GM23248 (cell line): ENCODE measurements around the gene AGAP1. TPM values are rescaled to one million over a fixed set of nuclear protein-coding genes. Genes with fewer than 3 reads are reported as not detected.
A peak's percentile ranks its signal among the peaks of the same experiment; 100 is the strongest.

Experiments used
- DNase-seq: peaks from one replicate; pipeline ENCODE4 v3.0.0-alpha.2; 2015
- H2AFZ ChIP-seq: fragments of 200-600 bp; sonication (generic); 2 replicates; pipeline ENCODE4 v1.6.1; 2016; ENCODE audit warnings: antibody characterized with exemption
- H3F3A ChIP-seq: fragments of 200-600 bp; sonication (generic); 2 replicates; pipeline ENCODE4 v1.6.1; 2016; ENCODE audit warnings: mild to moderate bottlenecking, antibody characterized with exemption, mixed run types; ENCODE audit not compliant: insufficient read depth
- H3K27ac ChIP-seq: fragments of 200-600 bp; sonication (generic); 2 replicates; pipeline ENCODE4 v1.5.1; 2016; ENCODE audit warnings: mild to moderate bottlenecking
- H3K27me3 ChIP-seq: fragments of 200-600 bp; sonication (generic); replicated peaks from 2 replicates; pipeline ENCODE4 v1.6.1; 2016; ENCODE audit warnings: mild to moderate bottlenecking; ENCODE audit not compliant: insufficient read depth
- H3K36me3 ChIP-seq: fragments of 200-600 bp; sonication (generic); 2 replicates; pipeline ENCODE4 v1.6.1; 2016; ENCODE audit warnings: low read depth, mild to moderate bottlenecking
- H3K4me1 ChIP-seq: fragments of 200-600 bp; sonication (generic); 2 replicates; pipeline ENCODE4 v1.6.1; 2016; ENCODE audit warnings: mild to moderate bottlenecking; ENCODE audit not compliant: insufficient read depth
- H3K4me2 ChIP-seq: fragments of 200-600 bp; sonication (generic); one replicate; pipeline ENCODE4 v1.6.1; 2016; ENCODE audit warnings: mild to moderate bottlenecking; ENCODE audit not compliant: unreplicated experiment
- H3K4me3 ChIP-seq: fragments of 200-600 bp; sonication (generic); 2 replicates; pipeline ENCODE4 v1.5.1; 2016; ENCODE audit warnings: mild to moderate bottlenecking
- H3K79me2 ChIP-seq: fragments of 200-600 bp; sonication (generic); 2 replicates; pipeline ENCODE4 v1.6.1; 2016; ENCODE audit warnings: mild to moderate bottlenecking; ENCODE audit not compliant: insufficient read depth
- H3K9ac ChIP-seq: fragments of 200-600 bp; sonication (generic); 2 replicates; pipeline ENCODE4 v1.6.1; 2016; ENCODE audit warnings: mild to moderate bottlenecking
- H3K9me2 ChIP-seq: fragments of 200-600 bp; sonication (generic); 2 replicates; pipeline ENCODE4 v1.6.1; 2016; ENCODE audit warnings: mixed run types, mild to moderate bottlenecking, moderate library complexity; ENCODE audit not compliant: insufficient read depth
- H3K9me3 ChIP-seq: fragments of 200-600 bp; sonication (generic); one replicate; pipeline ENCODE4 v1.6.1; 2017; ENCODE audit warnings: low read depth
- H4K20me1 ChIP-seq: fragments of 200-600 bp; sonication (generic); 2 replicates; pipeline ENCODE4 v1.6.0; 2016; ENCODE audit not compliant: insufficient read depth
- EZH2 ChIP-seq: fragments of 200-600 bp; sonication (generic); IDR thresholded peaks from 2 replicates; pipeline ENCODE4 v1.6.1; 2018; ENCODE audit warnings: antibody characterized with exemption, mild to moderate bottlenecking; ENCODE audit not compliant: insufficient read depth, poor library complexity, severe bottlenecking
- EZH2phosphoT487 ChIP-seq: fragments of 200-600 bp; sonication (generic); IDR thresholded peaks from 2 replicates; pipeline ENCODE4 v1.6.1; 2018; ENCODE audit warnings: antibody characterized with exemption, moderate library complexity, mild to moderate bottlenecking, low read depth; ENCODE audit not compliant: insufficient read depth
- WGBS, 2 experiments: methylation state at CpG; one replicate each; pipeline ENCODE4 v1.1.6; 2015 to 2017; ENCODE audit warnings: low lambda C conversion rate in 2 of 2, low coverage in 1 of 2; ENCODE audit errors: missing lambda C conversion rate in 2 of 2; 5-methylcytosine and 5-hydroxymethylcytosine counted together
- in situ Hi-C: fragments of 300-500 bp; cut with MboI; formaldehyde crosslinking; loops from 2 replicates; pipeline ENCODE4 v1.15.0; 2020
- polyA plus RNA-seq: library from polyadenylated mRNA; unstranded; fragments of >200 nt; fragmentation: Nextera tagmentation; extraction: Ambion mirVana; gene quantifications from 2 replicates; pipeline ENCODE4 v1.2.1, GENCODE V29; 2016
- total RNA-seq: library from RNA; depleted of rRNA; stranded (reverse); fragments of >200 nt; shearing (Covaris generic); gene quantifications from 2 replicates; pipeline ENCODE4 v1.2.3, GENCODE V29; 2014

AGAP1 gene
- total and polyA plus RNA-seq, 2 experiments from 2014 or later, result 2.2 to 9.9 TPM

- Histone ChIP-seq H3K27ac (no peak overlapping the region), H3K4me2 (no peak overlapping the region), H3K27me3 (no peaks in the 10 kb centered on the region), H3K9me2 (no peaks in the 10 kb centered on the region), H3K79me2 (peaks cover 97% of the 10 kb centered on the region), H3K9me3 (no peaks in the 10 kb centered on the region), H2AFZ (no peak overlapping the region), H4K20me1 (peaks cover 12% of the 10 kb centered on the region; the same call in 1 of the 2 replicates), H3K4me3 (no peak overlapping the region), H3K9ac (no peak overlapping the region), H3K36me3 (no peaks in the 10 kb centered on the region), H3F3A (peaks cover 15% of the 10 kb centered on the region), H3K4me1 (peaks cover 13% of the 10 kb centered on the region)
- in situ Hi-C loops, result loop anchor here (10.0 kb wide), 1 partner anchor 73 kb away; no protein-coding TSS in a partner anchor
- TF ChIP-seq EZH2 (no peak), EZH2phosphoT487 (no peak)
- DNase-seq, result no peak
- WGBS, 2 experiments, result 72 to 75% methylated on average over 11 of the region's 11 CpGs
These were observed 184.1 kb downstream of the AGAP1 start for GRCh38 chr2:235677937-235678336.

- in situ Hi-C loops, result loop anchor here (10.0 kb wide), 1 partner anchor 74 kb away; no protein-coding TSS in a partner anchor
- Histone ChIP-seq H3K9me2 (no peaks in the 10 kb centered on the region), H4K20me1 (peaks cover 12% of the 10 kb centered on the region; the same call in 1 of the 2 replicates), H3K4me1 (peaks cover 13% of the 10 kb centered on the region), H3K4me2 (no peak overlapping the region), H3K27ac (no peak overlapping the region), H3K36me3 (no peaks in the 10 kb centered on the region), H3K79me2 (peaks cover 92% of the 10 kb centered on the region), H3K27me3 (no peaks in the 10 kb centered on the region), H2AFZ (no peak overlapping the region), H3K4me3 (no peak overlapping the region), H3F3A (peaks cover 15% of the 10 kb centered on the region), H3K9me3 (no peaks in the 10 kb centered on the region), H3K9ac (no peak overlapping the region)
- WGBS, 2 experiments, result 90 to 92% methylated on average over 10 of the region's 10 CpGs
- TF ChIP-seq EZH2, result no peak
- TF ChIP-seq EZH2phosphoT487, result no peak
- DNase-seq, result no peak
These were observed 184.9 kb downstream of the AGAP1 start for GRCh38 chr2:235678712-235679111.

- 59 to 62% methylated on average over 5 of the region's 5 CpGs for WGBS, 2 experiments
- DNase-seq, result no peak
- Histone ChIP-seq H3F3A (peaks cover 15% of the 10 kb centered on the region), H3K27me3 (no peaks in the 10 kb centered on the region), H2AFZ (no peak overlapping the region), H3K9ac (no peak overlapping the region), H3K4me3 (no peak overlapping the region), H4K20me1 (peaks cover 12% of the 10 kb centered on the region; the same call in 1 of the 2 replicates), H3K4me2 (no peak overlapping the region), H3K4me1 (peaks cover 13% of the 10 kb centered on the region), H3K27ac (no peak overlapping the region), H3K9me2 (no peaks in the 10 kb centered on the region), H3K36me3 (no peaks in the 10 kb centered on the region), H3K9me3 (no peaks in the 10 kb centered on the region), H3K79me2 (peaks cover 92% of the 10 kb centered on the region)
- in situ Hi-C loops, result loop anchor here (10.0 kb wide), 1 partner anchor 75 kb away; no protein-coding TSS in a partner anchor
- TF ChIP-seq EZH2, result no peak
- TF ChIP-seq EZH2phosphoT487, result no peak
These were observed 185.6 kb downstream of the AGAP1 start for GRCh38 chr2:235679471-235679870.

GRCh38 chr2:235685024-235685721 lies 191.3 kb downstream of the AGAP1 start:
- H3K9ac ChIP-seq, result no peak overlapping the region
- H3K4me3 ChIP-seq, result no peak overlapping the region
- no peak overlapping the region for H2AFZ ChIP-seq
- in situ Hi-C loops, result no loop called here
- H3K36me3 ChIP-seq, result no peaks in the 10 kb centered on the region
- no peaks in the 10 kb centered on the region for H3F3A ChIP-seq
- no peaks in the 10 kb centered on the region for H3K4me1 ChIP-seq
- no peaks in the 10 kb centered on the region for H3K9me3 ChIP-seq
- DNase-seq, result peak; percentile 54
- H3K79me2 ChIP-seq, result peaks cover 87% of the 10 kb centered on the region
- no peak overlapping the region for H3K4me2 ChIP-seq
- TF ChIP-seq EZH2 (no peak), EZH2phosphoT487 (no peak)
- H4K20me1 ChIP-seq, result peaks cover 11% of the 10 kb centered on the region; the same call in 1 of the 2 replicates
- H3K27me3 ChIP-seq, result no peaks in the 10 kb centered on the region
- WGBS, 2 experiments, result 85 to 86% methylated on average over 10 of the region's 10 CpGs
- no peaks in the 10 kb centered on the region for H3K9me2 ChIP-seq
- H3K27ac ChIP-seq, result no peak overlapping the region
